NT2/D1 (cell line): ENCODE results near the gene LDLRAD4.
"Not testable (repeated sequence)": the region's sequence is repeated elsewhere in the genome, so short reads cannot be mapped to it uniquely, and the experiment has no call there.

Source experiments
- DNase-seq: peaks from one replicate; pipeline ENCODE4 v3.0.0-alpha.2; 2011; ENCODE audit warnings: low read depth, low spot score
- H3K27me3 ChIP-seq: 2 replicates; pipeline ENCODE4 v1.6.0; 2011; ENCODE audit warnings: mild to moderate bottlenecking; ENCODE audit not compliant: insufficient read length, insufficient read depth
- H3K36me3 ChIP-seq: 2 replicates; pipeline ENCODE4 v1.6.1; 2011; ENCODE audit warnings: mild to moderate bottlenecking, low read length, mixed read lengths; ENCODE audit not compliant: insufficient read depth, insufficient read length
- H3K4me1 ChIP-seq: 2 replicates; pipeline ENCODE4 v1.5.1; 2011; ENCODE audit not compliant: insufficient read depth, insufficient read length
- H3K4me3 ChIP-seq: 2 replicates; pipeline ENCODE4 v1.5.1; 2011; ENCODE audit warnings: low read depth; ENCODE audit not compliant: insufficient read length
- H3K9ac ChIP-seq: 2 replicates; pipeline ENCODE4 v1.6.0; 2011; ENCODE audit warnings: low read depth; ENCODE audit not compliant: insufficient read length
- H3K9me3 ChIP-seq: 2 replicates; pipeline ENCODE4 v1.5.1; 2011; ENCODE audit warnings: mild to moderate bottlenecking, low read length; ENCODE audit not compliant: insufficient read depth
- SUZ12 ChIP-seq: IDR thresholded peaks from 2 replicates; pipeline ENCODE4 v1.6.1; 2011; ENCODE audit not compliant: insufficient read length, insufficient read depth; ENCODE audit errors: extremely low read depth
- YY1 ChIP-seq: IDR thresholded peaks from 2 replicates; pipeline ENCODE4 v1.6.1; 2011; ENCODE audit not compliant: insufficient read length, insufficient read depth
- ZNF274 ChIP-seq: IDR thresholded peaks from 2 replicates; pipeline ENCODE4 v1.6.1; 2011; ENCODE audit warnings: mild to moderate bottlenecking, low read depth, low read length

Gene LDLRAD4

DNA sequence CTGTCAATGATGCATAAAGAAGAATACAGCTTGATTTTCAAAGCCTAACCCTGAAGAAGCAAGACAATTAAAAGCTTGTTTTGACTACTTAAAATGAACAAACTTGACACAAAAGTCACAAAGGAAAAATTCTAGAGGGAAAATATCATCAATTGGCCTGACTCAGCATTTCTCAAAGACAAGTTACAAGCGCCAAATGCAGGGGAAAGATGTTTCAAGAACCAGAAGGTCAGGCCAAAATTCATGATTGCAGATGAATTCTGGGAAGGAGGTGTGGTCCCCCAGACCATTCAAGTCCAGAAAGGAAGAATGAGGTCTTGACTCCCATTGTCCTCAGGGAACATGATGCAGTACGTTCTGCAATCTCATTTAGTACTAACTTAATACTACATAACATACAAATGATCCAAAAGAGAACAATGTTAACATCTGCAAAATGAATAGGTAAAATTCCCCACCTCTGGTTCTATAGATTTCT is 443.3 kb downstream of the LDLRAD4 start:
- Histone ChIP-seq H3K9me3 (no peaks in the 10 kb centered on the region), H3K9ac (no peak overlapping the region), H3K4me1 (no peaks in the 10 kb centered on the region), H3K36me3 (peaks cover 4% of the 10 kb centered on the region), H3K27me3 (no peaks in the 10 kb centered on the region), H3K4me3 (no peak overlapping the region)
- no peak for DNase-seq
- TF ChIP-seq YY1 (no peak), SUZ12 (no peak), ZNF274 (no peak)

DNA sequence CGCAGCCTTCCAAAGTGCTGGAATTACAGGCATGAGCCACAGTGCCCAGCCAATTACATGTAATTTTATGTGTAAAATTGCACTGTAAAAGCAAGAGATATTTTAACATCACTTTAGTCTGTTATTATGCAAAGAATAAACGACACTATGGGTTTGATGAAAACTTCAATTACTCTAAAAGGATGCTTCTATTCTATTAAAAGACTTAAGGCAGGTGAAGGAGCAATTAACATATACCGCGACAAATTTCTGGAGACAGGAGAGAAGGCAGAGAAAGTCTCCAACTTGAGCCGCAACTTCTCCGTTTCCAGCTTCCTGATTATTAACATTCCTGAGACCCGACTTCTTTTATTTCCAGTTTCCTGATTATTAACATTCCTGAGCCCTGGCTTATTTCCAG is 454.1 kb downstream of the LDLRAD4 start:
- TF ChIP-seq YY1, result no peak
- no peak for TF ChIP-seq ZNF274
- TF ChIP-seq SUZ12, result no peak
- H3K9ac ChIP-seq, result no peak overlapping the region
- peaks cover 5% of the 10 kb centered on the region for H3K36me3 ChIP-seq
- H3K4me1 ChIP-seq, result no peaks in the 10 kb centered on the region
- peaks cover 13% of the 10 kb centered on the region for H3K9me3 ChIP-seq
- no peak overlapping the region for H3K4me3 ChIP-seq
- DNase-seq, result no peak
- H3K27me3 ChIP-seq, result no peaks in the 10 kb centered on the region

DNA sequence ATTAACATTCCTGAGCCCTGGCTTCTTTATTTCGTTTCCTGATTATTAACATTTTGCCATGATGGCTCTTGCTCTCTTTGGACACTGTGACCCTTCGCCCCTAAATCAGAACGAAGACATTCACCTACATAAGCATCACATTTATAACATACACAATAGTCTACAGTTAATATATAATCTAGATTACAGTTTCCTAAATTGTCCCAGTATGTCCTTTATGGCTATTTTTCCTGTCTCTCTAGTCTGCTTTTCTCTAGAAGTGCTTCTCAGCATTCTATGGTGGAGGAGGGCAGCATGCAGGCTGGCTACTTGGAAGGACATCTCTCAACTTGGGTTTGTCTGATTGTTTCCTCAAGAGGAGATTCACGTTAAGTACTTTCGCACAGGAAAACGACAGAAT is 457.9 kb downstream of the LDLRAD4 start:
- Histone ChIP-seq H3K4me3 (no peak overlapping the region), H3K9me3 (peaks cover 13% of the 10 kb centered on the region), H3K27me3 (no peaks in the 10 kb centered on the region), H3K4me1 (no peaks in the 10 kb centered on the region), H3K9ac (no peak overlapping the region), H3K36me3 (peaks cover 9% of the 10 kb centered on the region)
- no peak for DNase-seq
- TF ChIP-seq SUZ12 (no peak), ZNF274 (no peak), YY1 (no peak)

DNA sequence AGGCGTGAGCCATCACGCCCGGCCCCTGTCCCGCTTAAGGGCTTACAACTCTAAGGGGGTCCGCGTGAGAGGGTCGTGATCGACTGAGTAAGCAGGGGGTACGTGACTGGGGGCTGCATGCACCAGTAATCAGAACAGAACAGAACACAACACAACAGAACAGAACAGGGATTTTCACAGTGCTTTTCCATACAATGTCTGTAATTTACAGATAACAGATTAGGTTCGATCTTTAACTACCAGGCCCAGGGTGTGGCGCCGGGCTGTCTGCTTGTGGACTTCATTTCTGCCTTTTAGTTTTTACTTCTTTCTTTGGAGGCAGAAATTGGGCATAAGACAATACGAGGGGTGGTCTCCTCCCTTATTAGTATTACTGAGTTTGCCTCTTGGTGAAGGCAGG is 458.8 kb downstream of the LDLRAD4 start:
- H3K4me3 ChIP-seq, DNase-seq, H3K9ac ChIP-seq, H3K27me3 ChIP-seq, H3K4me1 ChIP-seq: not testable (repeated sequence)
- Histone ChIP-seq H3K9me3 (peaks cover 13% of the 10 kb centered on the region), H3K36me3 (peaks cover 11% of the 10 kb centered on the region)

DNA sequence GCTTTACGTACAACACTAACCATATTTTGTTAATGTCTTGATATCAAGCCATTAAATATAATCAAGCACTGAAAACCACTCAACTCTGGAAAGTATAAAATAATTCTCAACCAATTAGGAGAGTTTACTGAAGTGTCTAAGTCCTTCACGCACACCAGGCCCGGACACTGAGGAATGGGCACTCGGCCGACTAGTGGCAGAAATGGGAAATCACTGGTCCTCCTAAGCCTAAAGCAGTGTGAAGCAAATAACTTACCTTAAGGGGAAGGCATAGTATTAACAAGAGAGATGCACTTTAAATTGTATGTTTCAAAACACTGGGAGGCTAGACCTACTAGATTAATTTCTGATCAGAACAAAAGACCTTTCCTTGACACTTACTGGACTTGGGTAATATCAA is 462.1 kb downstream of the LDLRAD4 start:
- TF ChIP-seq ZNF274 (no peak), SUZ12 (no peak), YY1 (no peak)
- H3K4me3 ChIP-seq, result no peak overlapping the region
- no peaks in the 10 kb centered on the region for H3K27me3 ChIP-seq
- peak; percentile 23 for DNase-seq
- peaks cover 13% of the 10 kb centered on the region for H3K9me3 ChIP-seq
- H3K4me1 ChIP-seq, result no peaks in the 10 kb centered on the region
- no peak overlapping the region for H3K9ac ChIP-seq
- peaks cover 11% of the 10 kb centered on the region for H3K36me3 ChIP-seq

DNA sequence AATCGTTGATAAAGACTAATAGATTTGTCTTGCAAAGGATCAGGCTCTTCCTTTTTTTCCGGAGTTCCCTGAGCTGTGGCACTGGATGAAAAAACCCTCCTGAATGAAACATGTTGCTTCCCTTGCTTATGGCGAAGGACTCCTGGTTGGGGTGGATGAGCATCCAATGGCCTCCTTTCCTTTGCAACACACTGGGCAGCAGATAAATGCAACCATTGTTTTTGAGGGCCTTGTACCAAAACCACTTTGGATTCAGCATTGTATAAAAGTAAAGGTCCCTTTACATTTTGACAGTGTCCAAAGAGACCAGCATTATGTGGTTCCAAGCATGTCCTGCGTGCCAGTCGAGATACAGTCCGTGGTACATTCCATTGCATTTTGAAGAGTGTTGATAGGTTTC is 463.1 kb downstream of the LDLRAD4 start:
- Histone ChIP-seq H3K9me3 (peaks cover 2% of the 10 kb centered on the region; the same call in 1 of the 2 replicates), H3K4me3 (no peak overlapping the region), H3K36me3 (peaks cover 11% of the 10 kb centered on the region), H3K4me1 (no peaks in the 10 kb centered on the region), H3K27me3 (no peaks in the 10 kb centered on the region), H3K9ac (no peak overlapping the region)
- DNase-seq, result no peak
- no peak for TF ChIP-seq SUZ12
- no peak for TF ChIP-seq ZNF274
- TF ChIP-seq YY1, result no peak

DNA sequence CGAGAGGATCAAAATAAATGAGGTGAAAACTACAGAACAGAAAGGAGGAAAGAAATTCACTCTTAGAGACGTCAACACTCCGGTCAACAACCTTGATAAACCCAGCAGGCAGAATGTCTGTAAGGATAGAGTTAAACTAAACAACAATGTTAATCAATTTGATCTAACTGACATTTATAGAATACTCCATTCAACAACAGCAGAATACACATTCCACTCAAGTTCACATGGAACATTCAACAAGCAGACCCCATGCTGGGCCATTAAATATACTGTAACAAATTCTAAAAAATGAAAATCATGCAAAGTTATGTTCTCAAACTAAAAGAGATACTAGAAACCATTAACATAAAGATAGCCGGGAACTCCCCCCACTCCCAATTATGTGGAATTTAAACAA is 466.0 kb downstream of the LDLRAD4 start:
- DNase-seq, result no peak
- Histone ChIP-seq H3K9me3 (no peaks in the 10 kb centered on the region; the same call in 1 of the 2 replicates), H3K36me3 (peaks cover 11% of the 10 kb centered on the region), H3K27me3 (no peaks in the 10 kb centered on the region), H3K4me1 (no peaks in the 10 kb centered on the region), H3K4me3 (no peak overlapping the region), H3K9ac (no peak overlapping the region)
- TF ChIP-seq ZNF274 (no peak), SUZ12 (no peak), YY1 (no peak)
